Transverse colon (tissue), 4 donors: ENCODE measurements around the gene EXT2. TPM values are rescaled to one million over a fixed set of nuclear protein-coding genes. Genes with fewer than 3 reads are reported as not detected.

Experiments
- DNase-seq: peaks from one replicate; pipeline ENCODE4 v3.0.0-alpha.2; 2019
- H3K27ac ChIP-seq, 4 donors: fragments of 200-600 bp; sonication (generic); 2 replicates each; pipeline ENCODE4 v1.5.1; 2016 to 2018; ENCODE audit warnings: inconsistent platforms in 4 of 4
- H3K27me3 ChIP-seq: fragments of 200-600 bp; sonication (generic); 2 replicates; pipeline ENCODE4 v1.5.1; 2017; ENCODE audit warnings: inconsistent platforms
- H3K36me3 ChIP-seq, 4 donors: fragments of 200-600 bp; sonication (generic); 2 replicates each; pipeline ENCODE4 v1.5.1; 2017 to 2019; ENCODE audit warnings: inconsistent platforms in 4 of 4
- H3K4me1 ChIP-seq, 4 donors: fragments of 200-600 bp; sonication (generic); 2 replicates each; pipeline ENCODE4 v1.5.1; 2017 to 2020; ENCODE audit warnings: inconsistent platforms in 4 of 4
- H3K4me3 ChIP-seq, 4 donors: fragments of 200-600 bp; sonication (generic); 1 replicate in 1 of 4; 2 replicates in 3 of 4; pipeline versions ENCODE4 v1.5.1 to v1.6.1; 2017 to 2019; ENCODE audit warnings: inconsistent platforms in 4 of 4
- H3K9me3 ChIP-seq, 2 donors: fragments of 200-600 bp; sonication (generic); 2 replicates each; pipeline ENCODE4 v1.5.1; 2017 to 2019; ENCODE audit warnings: inconsistent platforms in 2 of 2
- CTCF ChIP-seq, 5 experiments: fragments of 200-600 bp in 3 of 5; fragments of 450-650 bp in 2 of 5; sonication (generic) in 3 of 5; IDR thresholded peaks; 1 replicate in 2 of 5; 2 replicates in 3 of 5; pipeline ENCODE4 v1.5.1; 2016 to 2017; ENCODE audit warnings: antibody characterized with exemption in 5 of 5, inconsistent platforms in 3 of 5, mild to moderate bottlenecking in 2 of 5, moderate library complexity in 1 of 5
- EP300 ChIP-seq: sonication (generic); formaldehyde crosslinking; IDR thresholded peaks from one replicate; pipeline ENCODE4 v1.6.1; 2017; ENCODE audit warnings: antibody characterized with exemption, low read depth
- POLR2A ChIP-seq: fragments of 450-650 bp; IDR thresholded peaks from one replicate; pipeline ENCODE4 v1.6.1; 2016; ENCODE audit warnings: antibody characterized with exemption, mild to moderate bottlenecking, moderate library complexity
- POLR2AphosphoS5 ChIP-seq, 3 donors: sonication (generic); formaldehyde crosslinking; IDR thresholded peaks; one replicate each; pipeline ENCODE4 v1.6.1; 2016; ENCODE audit warnings: antibody characterized with exemption in 3 of 3
- WGBS, 2 donors: methylation state at CpG; one replicate each; pipeline ENCODE4 v1.1.5; 2018; ENCODE audit warnings: low coverage in 1 of 2; 5-methylcytosine and 5-hydroxymethylcytosine counted together
- in situ Hi-C, 4 donors: fragments of 200-750 bp; cut with MboI; loops; one replicate each; pipeline versions ENCODE4 v1.15.0 to v1.15.1; 2017; ENCODE audit warnings: low sequenced_read_pairs in 3 of 4, low pct_ligation_motif_present in 1 of 4, low pct_unique_long_range_greater_than_20kb in 1 of 4
- intact Hi-C: fragments of 100-400 bp; cut with DNase I; formaldehyde crosslinking; loops from one replicate; pipeline ENCODE4 v1.15.1; 2023; ENCODE audit warnings: low total_unique reads
- total RNA-seq, 4 donors: library from RNA; depleted of rRNA; stranded (reverse); fragments of >200 nt; gene quantifications; one replicate each; pipeline ENCODE4 v1.1.0, GENCODE V29; 2016

Gene EXT2
- total RNA-seq, 4 donors from 2014 or later = 32.2 to 82.9 (median 59.6) TPM

- DNase-seq = no peak
- Histone ChIP-seq H3K9me3 (no peaks in the 10 kb centered on the region), H3K36me3 (no peaks in the 10 kb centered on the region), H3K4me1 (no peaks in the 10 kb centered on the region), H3K4me3 (no peak overlapping the region), H3K27me3 (no peaks in the 10 kb centered on the region), H3K27ac (no peak overlapping the region)
- TF ChIP-seq POLR2AphosphoS5 (IDR thresholded peaks at IDR 0.05) (no peak), POLR2A (no peak), EP300 (no peak), CTCF (IDR thresholded peaks at IDR 0.05) (no peak)
- intact Hi-C loops = no loop called here
- in situ Hi-C loops = loop anchor here in 2 of 4 donors (10.0 kb wide), 1 partner anchor 165 kb away; the partner anchor contains the start of gene ALKBH3 (in 2 of the 2)
- WGBS, 2 donors = 69% methylated on average over 3 of the region's 3 CpGs; no CpG with 5 or more reads in 1 of the 2 donors
These were observed 45.6 kb upstream of the EXT2 start for GRCh38 chr11:44049832-44050231.

DNA sequence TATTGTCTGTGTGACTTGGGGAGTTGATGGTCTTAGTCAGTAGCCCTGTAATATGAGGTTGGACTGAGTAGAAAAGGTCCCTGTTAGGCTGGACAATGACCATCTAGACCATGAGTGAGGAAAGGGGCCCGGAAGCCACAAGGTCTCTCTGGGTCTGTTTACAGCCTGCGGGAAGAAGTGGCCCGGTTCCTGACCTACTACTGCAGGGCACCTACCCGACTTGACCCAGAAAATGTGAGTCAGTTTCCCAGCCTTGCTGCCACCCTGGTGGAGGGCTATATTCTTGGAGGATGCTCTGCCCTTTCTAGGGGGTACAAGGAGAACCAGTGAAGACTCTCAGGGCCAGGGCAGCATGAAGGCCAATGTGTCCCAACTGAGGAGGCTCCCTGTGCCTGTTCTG is 44.3 kb upstream of the EXT2 start:
- H3K4me3 ChIP-seq = no peak overlapping the region
- in situ Hi-C loops (no loop called here), intact Hi-C loops (no loop called here)
- no peaks in the 10 kb centered on the region for H3K27me3 ChIP-seq
- no peaks in the 10 kb centered on the region for H3K4me1 ChIP-seq
- WGBS, 2 donors = 96% methylated on average over 4 of the region's 4 CpGs; no CpG with 5 or more reads in 1 of the 2 donors
- H3K36me3 ChIP-seq = no peaks in the 10 kb centered on the region
- H3K27ac ChIP-seq = no peak overlapping the region
- H3K9me3 ChIP-seq = no peaks in the 10 kb centered on the region
- no peak for TF ChIP-seq CTCF (IDR thresholded peaks at IDR 0.05)
- no peak for TF ChIP-seq POLR2AphosphoS5 (IDR thresholded peaks at IDR 0.05)
- TF ChIP-seq EP300 = no peak
- no peak for TF ChIP-seq POLR2A
- no peak for DNase-seq

GRCh38 chr11:44057340-44057739 is 38.1 kb upstream of the EXT2 start:
- intact Hi-C loops = no loop called here
- 92 to 93% methylated on average over 3 to 6 of the region's 6 CpGs for WGBS, 2 donors
- TF ChIP-seq CTCF (IDR thresholded peaks at IDR 0.05) (no peak), POLR2AphosphoS5 (IDR thresholded peaks at IDR 0.05) (no peak), EP300 (no peak), POLR2A (no peak)

DNA sequence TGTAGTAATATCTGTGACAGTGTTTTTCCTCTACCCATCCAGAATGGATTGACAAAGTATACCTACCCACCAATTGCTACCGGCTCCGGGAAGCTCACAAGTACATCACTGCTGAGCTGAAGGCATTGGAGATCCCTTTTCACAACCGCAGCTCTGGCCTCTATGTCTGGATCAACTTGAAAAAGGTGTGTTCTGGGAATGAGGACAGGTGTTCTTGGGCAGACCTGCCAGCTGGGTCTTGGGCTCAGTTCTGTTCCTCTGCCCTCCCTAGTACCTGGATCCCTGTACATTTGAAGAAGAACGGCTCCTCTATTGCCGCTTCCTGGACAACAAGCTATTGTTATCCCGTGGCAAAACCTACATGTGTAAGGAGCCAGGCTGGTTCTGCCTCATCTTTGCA is 37.2 kb upstream of the EXT2 start:
- Histone ChIP-seq H3K9me3 (no peaks in the 10 kb centered on the region), H3K27ac (no peak overlapping the region), H3K27me3 (no peaks in the 10 kb centered on the region), H3K36me3 (no peaks in the 10 kb centered on the region), H3K4me3 (no peak overlapping the region), H3K4me1 (no peaks in the 10 kb centered on the region)
- TF ChIP-seq EP300 (no peak), POLR2AphosphoS5 (IDR thresholded peaks at IDR 0.05) (no peak)
- in situ Hi-C loops (no loop called here), intact Hi-C loops (no loop called here)
- no peak for DNase-seq
- 87 to 93% methylated on average over 5 to 6 of the region's 6 CpGs for WGBS, 2 donors

More at GRCh38 chr11:44057340-44057739, 38.1 kb upstream of the EXT2 start:
- no peak for DNase-seq
- no peak overlapping the region for H3K4me3 ChIP-seq
- H3K27me3 ChIP-seq = no peaks in the 10 kb centered on the region
- no peaks in the 10 kb centered on the region for H3K36me3 ChIP-seq
- H3K4me1 ChIP-seq = no peaks in the 10 kb centered on the region
- H3K9me3 ChIP-seq = no peaks in the 10 kb centered on the region
- H3K27ac ChIP-seq = no peak overlapping the region
- in situ Hi-C loops = no loop called here

DNA sequence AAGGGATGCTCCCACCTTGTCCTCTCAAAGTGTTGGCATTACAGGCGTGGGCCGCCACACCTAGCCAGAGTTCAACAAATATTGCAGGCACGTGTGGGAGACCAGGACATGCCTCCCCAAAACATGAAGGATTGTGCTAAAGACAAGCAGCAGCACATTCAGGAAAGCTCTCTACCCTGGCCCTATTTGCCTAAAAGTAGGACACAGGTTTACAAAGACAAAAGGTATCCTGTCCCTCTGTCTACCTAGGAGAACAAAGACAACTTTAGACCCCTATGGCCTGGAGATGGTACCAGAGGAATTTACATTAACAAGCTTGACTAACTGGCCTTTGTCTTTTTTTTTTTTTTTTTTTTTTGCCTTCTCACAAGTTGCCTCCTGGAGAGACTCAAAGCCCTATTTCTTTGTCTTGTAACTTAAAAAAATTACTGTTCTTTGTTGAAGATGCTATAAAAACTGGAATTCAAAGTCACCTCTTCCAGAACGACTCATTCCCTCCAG is 30.3 kb upstream of the EXT2 start:
- in situ Hi-C loops = no loop called here
- H3K27ac ChIP-seq = peak overlapping the region; percentile 90 to 97 (median 92)

More for the DNA sequence above, 30.3 kb upstream of the EXT2 start:
- H3K36me3 ChIP-seq = no peaks in the 10 kb centered on the region
- no peaks in the 10 kb centered on the region for H3K9me3 ChIP-seq
- no peak for DNase-seq
- WGBS, 2 donors = 33 to 57% methylated on average over 2 to 4 of the region's 4 CpGs
- H3K4me3 ChIP-seq = no peak overlapping the region
- TF ChIP-seq EP300 = no peak
- TF ChIP-seq POLR2A = no peak
- TF ChIP-seq POLR2AphosphoS5 (IDR thresholded peaks at IDR 0.05) = no peak
- no peak for TF ChIP-seq CTCF (IDR thresholded peaks at IDR 0.05)
- intact Hi-C loops = no loop called here
- no peaks in the 10 kb centered on the region for H3K27me3 ChIP-seq
- H3K4me1 ChIP-seq = peaks cover 0 to 18% (median 14%) of the 10 kb centered on the region in 4 donors
